Erythroblast (primary cell): ENCODE results near the gene FAM114A1.

Source experiments
- DNase-seq, 2 experiments: peaks; one replicate each; lab custom pipeline; 2025; lab: John Stamatoyannopoulos, UW
- GATA1 ChIP-seq: IDR thresholded peaks from 2 replicates; pipeline ENCODE4 v1.6.1; 2011; ENCODE audit warnings: low read depth, mild to moderate bottlenecking, control low read depth, low read length, moderate library complexity
- POLR2A ChIP-seq: IDR thresholded peaks from 2 replicates; pipeline ENCODE4 v1.6.1; 2011; ENCODE audit warnings: mild to moderate bottlenecking, low read length

Gene FAM114A1

DNA sequence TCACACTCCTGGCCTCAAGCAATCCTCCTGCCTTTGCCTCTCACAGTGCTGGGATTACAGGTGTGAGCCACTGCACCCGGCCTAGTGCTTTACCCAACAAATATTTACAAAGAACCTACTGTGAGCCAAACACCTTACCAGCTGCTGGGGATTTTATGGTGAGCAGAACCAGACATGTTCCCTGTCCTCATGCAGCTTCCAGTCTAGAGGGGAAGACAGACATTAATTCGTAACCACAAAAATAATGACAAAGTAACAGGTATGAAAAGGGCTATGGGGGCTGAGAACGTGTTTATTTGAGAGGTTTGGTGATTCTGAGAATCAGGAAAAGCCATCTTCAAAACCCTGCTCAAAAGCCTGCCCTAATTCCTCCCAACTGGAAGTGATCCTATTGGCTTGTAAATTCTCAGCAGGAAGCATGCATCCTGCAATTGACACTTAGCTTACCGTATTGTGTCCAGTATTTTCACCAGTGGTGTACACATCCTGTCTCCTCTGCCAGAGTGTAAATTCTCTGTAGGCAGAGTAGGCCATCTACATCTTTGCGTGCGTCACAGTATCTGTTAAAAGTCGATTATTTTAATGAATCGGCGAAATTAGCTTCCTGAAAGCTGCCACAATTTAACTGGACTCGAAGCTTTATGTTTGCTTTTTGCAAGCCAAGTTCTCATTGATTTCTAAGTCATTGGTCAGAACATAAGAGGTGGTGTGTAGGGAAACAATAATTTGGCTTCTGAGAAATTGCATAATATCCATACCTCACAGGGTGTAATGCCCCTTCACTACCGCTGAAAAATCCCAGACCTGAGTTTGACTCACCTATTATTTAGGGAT, 97.6 kb downstream of the FAM114A1 start:
- no peak for DNase-seq
- TF ChIP-seq POLR2A (no peak), GATA1 (no peak)

DNA sequence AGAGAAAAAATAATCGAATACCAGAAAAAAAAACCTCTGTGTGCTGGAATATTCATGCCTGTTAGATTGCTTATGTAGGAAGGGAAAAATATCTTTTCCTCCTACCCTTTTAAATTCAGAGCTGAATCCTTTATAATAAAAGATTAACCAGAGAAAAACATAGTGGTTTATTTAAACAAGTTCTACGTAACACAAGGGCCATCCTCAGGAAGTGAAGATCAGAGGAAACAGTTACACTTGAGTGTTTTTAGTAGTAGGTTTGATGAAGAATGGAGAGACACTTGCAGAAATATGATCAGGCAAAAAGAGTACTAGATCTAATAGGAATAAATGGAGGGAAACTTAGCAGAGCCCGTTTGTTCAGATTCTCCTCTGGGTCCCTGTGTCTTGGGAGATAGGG, 98.3 kb downstream of the FAM114A1 start:
- no peak for DNase-seq
- no peak for TF ChIP-seq POLR2A
- TF ChIP-seq GATA1: no peak

DNA sequence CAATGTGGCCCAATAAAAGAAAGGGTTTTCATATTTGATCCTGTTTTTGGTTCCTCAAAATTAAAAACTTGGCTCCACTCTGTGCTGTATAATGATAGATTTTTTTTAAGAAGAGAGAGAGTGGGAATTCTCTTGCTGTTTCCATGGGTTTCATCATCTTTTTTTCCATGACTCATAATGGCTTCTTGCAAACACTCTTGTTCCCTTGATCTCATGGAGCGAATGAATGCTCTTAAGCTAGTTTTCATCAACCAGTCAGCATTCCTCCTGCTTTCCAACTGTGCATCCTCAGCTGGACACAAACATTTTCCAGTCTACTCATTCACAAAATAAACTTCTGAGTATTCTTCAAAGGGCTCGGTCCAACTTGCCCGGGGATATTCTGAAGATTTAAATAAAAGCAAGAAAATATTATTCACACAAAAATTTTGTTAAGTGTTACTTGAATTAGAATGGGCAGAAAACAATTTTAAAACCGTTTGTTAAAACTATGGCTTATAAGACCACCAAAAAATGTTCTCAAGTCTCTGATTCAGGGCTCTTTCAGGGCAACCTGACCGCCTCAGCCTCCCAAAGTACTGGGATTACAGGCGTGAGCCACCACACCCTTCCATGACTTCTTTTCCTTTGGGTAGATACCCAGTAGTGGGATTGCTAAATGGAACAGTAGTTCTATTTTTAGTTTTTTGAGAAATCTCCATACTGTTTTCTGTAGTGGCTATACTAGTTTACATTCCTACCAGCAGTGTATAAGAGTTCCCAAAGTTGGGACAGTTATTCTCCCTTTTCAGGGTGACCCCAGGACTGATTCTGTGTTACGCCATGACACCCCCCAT, 99.9 kb downstream of the FAM114A1 start:
- DNase-seq: peak in 1 of 2 experiments; percentile 62
- TF ChIP-seq GATA1 (no peak), POLR2A (no peak)

DNA sequence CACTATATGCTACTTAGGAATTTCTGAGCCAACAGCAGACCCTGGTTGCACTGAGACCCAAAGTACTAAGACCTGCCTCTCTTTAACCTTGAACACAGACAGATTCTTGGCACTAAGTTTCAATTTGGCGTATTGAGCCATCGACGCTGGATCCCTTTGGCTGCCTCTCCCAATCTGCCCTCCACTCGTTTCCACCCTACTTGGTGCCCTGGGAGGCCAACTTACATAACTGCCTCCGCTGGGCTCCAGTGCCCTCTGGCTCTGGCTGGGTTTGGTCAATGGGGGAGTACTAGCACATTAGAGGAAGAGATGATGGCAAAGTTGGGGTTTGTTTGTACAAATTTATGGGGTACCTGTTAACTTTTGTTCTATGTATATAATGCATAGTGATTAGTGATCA, 101.1 kb downstream of the FAM114A1 start:
- DNase-seq: no peak
- TF ChIP-seq POLR2A: no peak
- TF ChIP-seq GATA1: no peak

DNA sequence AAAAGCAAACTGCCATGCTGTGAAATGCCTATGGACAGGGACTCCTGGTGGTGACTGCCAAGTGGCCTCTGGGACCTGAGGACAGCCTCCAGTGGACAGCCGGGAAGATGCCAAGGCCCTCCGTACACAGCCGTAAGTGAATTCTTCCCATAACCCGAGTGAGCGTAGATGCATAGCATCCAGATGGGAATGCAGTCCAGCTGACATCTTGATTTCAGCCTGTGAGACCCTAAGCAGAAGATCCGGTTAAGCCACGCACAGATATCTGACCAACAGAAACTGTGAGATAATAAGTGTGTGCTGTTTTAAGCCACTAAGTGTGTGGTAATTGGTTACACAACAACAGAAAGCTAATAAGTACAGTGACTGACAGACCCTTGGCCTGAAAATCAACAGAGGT, 108.7 kb downstream of the FAM114A1 start:
- no peak for DNase-seq
- no peak for TF ChIP-seq GATA1
- TF ChIP-seq POLR2A: no peak

DNA sequence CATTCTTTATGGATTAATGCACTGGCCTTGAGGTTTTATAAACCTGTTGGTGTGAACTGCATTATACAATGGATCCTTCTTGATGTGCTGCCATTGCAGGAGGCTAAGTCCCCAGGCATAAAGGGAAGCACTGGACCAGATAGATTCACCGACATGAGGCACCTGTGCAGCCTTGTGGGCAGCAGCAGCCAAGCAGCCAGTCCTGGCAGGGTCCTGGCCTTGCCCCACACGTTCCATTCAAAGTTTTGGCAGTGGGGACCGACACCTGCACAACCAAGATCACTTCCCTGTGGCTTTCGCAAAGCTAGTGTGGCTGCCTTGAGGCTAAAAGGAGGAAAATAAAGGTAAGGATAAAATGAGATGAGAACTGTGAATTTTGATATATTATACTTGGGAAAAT, 111.5 kb downstream of the FAM114A1 start:
- no peak for DNase-seq
- TF ChIP-seq POLR2A (no peak), GATA1 (no peak)

DNA sequence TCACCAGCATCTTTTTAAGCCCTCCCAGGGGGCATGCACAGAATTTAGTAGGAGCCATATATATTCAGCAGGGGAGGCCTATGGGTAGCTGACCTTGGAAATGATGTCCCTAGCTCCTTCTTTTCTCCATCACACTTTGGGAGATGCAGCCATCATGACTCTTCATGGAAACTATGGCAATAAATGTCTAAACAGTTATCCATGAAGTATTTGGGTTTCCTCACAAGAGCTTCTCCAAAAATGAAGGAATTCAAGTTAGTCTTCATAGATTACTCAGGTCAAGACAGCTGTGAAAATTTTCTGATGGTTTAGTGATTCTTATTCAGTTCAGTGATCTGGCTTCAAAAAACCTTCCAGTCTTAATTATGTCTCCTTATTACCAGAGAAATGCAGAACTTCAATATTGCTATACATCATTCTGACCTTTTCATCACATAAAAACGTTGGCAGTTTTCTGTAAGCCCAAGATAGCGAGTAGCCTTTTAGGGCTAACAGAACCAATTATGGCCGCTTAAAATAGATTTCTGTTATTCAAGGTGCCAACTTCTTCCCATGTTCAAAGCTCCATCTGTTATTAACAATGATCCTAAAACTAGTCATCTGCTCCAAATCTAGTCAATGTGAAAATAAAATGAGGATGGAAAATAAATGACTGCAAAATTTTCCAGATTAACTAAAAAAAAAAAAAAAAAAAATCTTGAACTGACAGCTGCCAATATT, 112.1 kb downstream of the FAM114A1 start:
- TF ChIP-seq GATA1 (no peak), POLR2A (no peak)
- DNase-seq: no peak

DNA sequence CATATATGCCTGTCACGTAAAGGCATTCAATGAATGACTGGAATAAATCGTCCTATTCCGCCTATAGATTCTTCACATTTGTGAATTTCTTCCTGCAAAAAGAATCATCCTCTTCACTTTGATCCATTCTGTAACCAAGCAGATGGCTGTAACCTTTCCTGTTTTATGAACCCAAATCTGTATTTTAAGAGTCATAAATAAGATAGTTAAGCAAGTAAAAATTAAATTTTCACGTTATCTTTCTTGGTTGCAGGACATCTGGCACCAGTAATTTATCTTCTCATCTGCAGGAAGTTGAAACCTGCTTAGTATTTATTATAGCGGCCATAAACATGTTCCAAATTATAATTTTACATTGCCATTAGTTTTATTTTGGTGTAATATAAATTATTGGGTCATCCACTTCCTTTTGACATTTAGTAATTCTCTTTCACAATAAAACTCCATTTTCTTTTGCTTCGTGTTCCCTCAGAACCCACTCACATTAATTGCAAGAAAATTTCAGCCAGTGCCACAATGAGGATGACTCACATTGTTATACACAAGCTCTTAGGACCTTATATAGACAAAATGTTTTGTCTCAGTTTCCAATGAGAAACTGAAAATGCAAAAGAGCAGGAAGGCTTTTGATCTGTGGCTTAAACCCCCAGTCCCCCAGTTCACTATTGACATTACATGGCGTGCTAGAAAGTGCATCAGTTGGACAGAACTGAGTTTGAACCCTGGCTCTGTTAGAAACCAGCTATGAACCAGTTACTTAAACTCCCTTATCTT, 113.5 kb downstream of the FAM114A1 start:
- peak; percentile 6 to 7 for DNase-seq
- TF ChIP-seq GATA1: no peak

DNA sequence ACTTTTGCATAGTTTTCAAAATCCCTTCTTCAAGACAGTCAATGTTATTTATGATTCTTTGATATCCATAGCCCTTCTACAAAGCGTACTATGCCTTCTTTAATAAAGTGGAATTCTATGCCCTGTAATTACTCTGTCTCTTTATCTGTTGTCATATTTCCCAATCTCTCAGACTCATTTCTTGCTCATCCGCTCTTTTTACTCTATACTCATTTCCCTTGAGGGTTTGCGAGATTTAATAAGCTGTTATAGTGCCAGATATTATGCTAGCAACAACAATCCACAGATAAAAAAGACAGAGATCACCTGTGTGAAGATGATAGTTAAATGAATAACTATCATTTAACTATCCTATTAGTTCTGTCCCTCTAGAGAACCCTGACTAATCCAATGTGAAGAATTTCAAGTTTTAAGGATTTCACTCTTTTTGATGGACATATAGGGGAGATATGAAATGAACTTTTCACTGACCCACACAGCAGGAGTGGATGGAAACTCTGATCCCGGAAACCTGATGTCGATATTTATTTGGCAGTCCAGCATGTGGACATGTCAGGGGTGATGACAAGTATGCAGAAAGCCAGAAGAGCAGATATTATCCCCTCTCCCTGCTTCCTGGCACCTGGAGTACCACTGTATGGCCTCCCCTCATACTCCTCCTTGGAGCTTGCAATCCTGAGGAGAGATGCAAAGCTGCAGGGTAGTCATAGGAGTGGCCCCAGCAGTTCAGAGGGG, 114.9 kb downstream of the FAM114A1 start:
- no peak for TF ChIP-seq POLR2A
- TF ChIP-seq GATA1: no peak
- DNase-seq: no peak

DNA sequence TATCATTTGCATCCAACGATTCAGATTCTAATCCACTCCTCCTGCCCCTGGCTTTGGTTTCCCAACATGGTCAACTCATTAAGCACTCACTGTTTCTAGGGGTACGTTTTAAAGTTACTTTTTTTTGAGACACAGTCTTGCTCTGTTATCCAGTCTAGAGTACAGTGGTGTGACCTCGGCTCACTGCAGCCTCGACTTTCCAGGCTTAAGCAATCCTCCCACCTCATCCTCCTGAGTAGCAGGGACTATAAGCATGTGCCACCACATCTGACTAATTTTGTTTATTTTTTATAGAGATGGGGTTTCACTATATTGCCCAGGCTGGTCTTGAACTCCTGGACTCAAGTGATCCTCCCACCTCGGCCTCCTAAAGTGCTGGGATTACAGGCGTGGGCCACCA, 115.7 kb downstream of the FAM114A1 start:
- TF ChIP-seq GATA1 (no peak), POLR2A (no peak)
- DNase-seq: no peak

DNA sequence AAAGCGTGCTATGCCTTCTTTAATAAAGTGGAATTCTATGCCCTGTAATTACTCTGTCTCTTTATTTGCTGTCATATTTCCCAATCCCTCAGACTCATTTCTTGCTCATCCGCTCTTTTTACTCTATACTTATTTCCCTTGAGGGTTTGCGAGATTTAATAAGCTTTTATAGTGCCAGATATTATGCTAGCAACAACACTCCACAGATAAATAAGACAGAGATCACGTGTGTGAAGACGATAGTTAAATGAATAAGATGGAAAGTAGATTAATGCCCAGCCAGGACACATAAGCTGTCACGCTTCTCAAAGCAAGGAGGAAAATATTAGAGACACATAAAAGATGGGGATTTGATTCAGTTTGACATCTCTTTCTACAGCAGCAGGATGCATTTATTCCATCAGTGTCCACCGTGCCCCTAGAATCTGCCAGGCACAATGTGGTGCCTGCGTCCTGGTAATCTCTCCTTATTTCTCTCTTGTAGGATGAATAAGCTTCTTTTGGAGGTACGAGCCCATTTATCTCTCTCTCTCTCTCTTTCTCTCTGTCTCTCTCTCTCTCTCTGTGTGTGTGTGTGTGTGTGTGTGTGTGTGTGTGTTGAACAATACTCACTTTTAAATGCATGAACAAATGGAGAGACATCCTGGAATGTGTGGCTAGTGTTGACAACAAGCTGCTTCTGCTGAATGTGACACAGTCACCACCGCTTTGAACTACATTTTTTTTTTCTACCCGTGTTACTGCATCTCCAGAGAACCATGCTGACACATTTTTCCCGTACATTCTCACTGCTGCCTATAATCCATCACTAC, 116.4 kb downstream of the FAM114A1 start:
- TF ChIP-seq POLR2A: no peak
- TF ChIP-seq GATA1: no peak
- no peak for DNase-seq
